Measurements from ENCODE around the gene DTNB.

Gene DTNB

DNA sequence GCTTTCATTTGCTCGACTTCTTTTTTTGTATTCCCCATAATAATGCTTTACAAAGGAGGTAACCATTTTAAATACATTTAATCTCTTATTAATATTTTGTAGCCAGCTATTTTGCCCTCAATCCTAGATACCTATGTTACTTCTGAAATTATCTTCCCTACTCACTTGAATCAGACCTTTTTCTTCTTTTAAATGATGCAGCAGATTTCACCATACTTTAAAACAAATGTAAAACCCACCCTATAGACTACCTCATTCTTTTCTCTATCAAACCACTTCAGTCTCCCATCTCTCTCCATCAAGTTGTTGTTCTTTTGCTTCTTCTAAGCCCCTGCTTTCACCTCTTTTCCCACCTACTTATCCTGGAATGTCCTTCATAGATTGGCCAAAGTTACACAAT, 180.2 kb downstream of the DTNB start:
- no peak for DNase-seq

DNA sequence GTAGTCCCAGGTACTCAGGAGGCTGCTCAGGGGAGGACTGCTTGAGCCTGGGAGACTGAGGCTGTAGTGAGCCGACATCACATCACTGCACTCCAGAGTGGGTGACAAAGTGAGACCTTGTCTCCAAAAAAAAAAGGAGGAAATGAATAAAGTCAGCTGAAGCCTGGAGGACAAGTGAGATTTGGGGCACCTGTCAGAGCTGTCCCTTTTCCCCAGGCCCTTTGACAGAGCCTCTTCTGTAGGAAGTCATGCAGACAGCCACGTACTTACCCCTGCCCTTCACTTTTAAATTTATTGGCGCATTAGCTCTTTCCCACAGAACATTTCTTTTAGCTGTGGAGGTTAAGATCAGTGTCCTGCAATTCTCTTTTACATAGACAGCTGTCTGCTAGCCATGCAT, 180.7 kb downstream of the DTNB start:
- DNase-seq: no peak

DNA sequence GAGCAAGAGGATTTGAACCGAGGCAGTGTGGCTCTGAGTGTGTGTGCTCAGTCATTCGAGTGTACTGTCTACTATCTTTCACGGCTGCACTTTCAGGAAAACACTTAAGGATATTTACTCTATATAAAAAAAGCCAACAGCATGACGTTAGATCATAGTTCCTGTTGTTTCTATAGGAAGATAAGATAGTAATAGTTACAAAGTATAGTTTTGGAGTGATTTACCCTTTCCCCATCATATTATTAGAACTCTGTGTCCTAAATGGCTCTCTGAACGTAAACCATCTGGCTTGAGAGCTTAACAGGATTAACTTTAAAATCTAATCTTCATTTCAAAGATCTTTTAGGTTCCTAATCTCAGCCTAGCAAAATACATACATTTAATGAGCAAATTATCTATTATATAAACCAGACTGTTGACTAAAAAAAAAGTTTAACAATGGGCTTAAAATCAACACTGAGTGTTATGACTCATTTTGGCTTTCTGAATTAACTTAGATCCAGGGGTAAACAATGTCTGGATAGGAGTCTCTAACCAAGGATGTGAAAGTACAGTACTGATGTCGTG, 181.3 kb downstream of the DTNB start:
- no peak for DNase-seq

DNA sequence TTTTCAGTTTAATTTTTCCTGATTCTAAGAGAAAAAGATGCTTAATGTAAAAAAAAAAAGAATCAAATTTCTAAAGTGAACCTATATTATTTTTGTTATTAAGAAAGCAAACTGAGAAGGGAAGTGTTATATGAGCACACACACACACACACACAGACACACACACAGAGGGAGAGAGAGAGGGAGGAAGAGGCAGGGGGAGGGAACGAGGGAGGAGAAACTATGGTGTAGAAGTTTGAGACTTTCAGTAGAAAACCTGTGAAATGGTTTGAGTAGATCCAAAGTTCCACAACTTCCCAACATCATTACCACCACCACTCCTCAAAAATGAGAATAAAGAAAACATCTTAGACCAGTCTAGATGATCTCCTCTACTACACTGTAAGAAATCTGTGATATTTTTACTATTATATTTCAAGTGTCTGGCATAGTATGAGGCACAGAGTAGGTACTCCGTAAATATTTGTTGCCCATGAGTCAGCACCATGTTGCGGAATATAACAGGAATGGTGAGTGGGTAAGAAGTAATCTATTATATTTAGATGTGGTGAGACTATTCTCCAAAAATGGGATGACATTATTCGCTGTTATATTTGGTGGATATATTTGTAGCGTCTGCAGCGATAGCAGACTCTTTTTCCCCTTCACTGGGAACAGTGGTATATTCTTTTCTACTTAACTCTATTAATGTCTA, 182.2 kb downstream of the DTNB start:
- no peak for DNase-seq

DNA sequence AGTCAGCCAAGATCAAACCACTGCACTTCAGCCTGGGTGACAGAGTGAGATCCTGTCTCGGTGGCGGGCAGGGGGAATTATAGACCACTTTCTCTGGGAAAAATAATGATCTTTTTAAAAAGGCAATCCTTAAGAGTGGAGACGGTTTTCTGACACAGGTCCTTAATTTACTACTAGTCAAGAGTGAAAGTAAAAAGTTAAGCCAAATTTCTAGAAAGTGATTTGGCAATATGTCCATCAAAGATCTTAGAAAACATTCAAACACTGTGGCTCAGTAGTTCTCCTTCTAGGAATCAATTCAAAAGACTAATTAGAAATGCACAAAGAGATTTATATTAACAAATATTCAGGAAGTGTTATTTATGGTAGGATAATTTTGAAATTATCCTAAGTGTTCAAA, 183.2 kb downstream of the DTNB start:
- no peak for DNase-seq

DNA sequence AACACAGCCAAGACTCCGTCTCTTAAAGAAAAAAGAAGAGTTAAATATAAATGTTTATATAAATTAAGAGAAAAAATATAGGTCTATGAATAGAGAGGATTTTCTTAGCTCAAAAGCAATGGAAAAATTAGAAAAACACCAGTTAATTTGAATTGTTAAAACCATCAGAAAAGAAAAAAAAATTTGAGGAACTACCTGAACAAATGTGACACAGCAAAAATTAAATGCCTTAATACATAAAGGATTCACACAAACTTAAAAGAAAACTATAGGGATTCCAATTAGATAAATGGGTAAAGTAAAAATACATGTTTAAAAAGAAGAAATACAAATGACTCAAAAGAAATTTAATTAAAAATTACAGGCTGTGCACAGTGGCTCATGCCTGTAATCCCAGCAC, 183.7 kb downstream of the DTNB start:
- DNase-seq: no peak

DNA sequence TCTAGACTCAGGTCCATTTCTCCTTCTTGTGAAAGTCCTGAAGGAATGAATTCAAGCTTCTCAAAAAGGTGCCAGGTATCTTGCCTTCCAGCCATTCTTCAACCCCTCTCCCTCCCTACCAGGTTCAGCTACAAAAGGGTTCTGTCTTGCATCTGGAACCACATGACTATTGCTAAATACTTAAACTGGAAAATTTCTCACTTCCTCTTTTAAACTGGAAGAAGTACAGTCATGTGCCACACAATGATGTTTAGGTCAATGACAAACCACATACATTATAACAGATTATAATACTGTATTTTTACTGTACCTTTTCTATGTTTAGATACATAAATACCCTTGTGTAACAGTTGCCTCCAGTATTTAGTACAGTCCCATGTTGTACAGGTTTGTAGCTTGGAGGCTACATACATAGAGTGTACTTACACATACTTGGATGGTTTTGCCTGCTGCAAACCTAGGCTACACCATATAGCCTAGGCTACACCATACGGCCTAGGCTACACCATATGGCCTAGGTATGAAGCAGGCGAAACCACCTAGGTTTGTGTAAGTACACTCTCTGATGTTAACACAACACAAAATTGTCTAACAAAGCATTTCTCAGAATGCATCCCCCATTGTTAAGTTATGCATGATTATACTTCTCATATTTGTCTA, 189.6 kb downstream of the DTNB start:
- DNase-seq: no peak

DNA sequence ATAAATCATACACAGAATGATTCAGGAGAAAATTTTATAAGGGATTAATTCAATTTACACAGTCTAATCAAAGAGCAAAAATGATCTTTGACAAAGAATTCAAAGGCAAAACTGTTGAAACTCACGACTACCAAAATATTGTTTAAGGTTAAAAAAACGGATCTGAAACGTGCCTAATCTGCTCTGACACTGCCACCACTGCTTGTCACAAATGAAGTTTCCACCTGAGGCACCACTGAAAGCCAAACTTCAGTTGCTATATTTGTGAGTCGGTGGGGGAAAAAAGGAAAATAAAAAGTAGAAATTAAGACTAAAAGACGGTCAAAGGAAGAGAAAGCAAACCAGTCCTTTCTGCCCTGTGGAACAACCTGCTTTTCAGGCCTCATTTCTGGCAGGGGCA, 191.0 kb downstream of the DTNB start:
- DNase-seq: no peak

DNA sequence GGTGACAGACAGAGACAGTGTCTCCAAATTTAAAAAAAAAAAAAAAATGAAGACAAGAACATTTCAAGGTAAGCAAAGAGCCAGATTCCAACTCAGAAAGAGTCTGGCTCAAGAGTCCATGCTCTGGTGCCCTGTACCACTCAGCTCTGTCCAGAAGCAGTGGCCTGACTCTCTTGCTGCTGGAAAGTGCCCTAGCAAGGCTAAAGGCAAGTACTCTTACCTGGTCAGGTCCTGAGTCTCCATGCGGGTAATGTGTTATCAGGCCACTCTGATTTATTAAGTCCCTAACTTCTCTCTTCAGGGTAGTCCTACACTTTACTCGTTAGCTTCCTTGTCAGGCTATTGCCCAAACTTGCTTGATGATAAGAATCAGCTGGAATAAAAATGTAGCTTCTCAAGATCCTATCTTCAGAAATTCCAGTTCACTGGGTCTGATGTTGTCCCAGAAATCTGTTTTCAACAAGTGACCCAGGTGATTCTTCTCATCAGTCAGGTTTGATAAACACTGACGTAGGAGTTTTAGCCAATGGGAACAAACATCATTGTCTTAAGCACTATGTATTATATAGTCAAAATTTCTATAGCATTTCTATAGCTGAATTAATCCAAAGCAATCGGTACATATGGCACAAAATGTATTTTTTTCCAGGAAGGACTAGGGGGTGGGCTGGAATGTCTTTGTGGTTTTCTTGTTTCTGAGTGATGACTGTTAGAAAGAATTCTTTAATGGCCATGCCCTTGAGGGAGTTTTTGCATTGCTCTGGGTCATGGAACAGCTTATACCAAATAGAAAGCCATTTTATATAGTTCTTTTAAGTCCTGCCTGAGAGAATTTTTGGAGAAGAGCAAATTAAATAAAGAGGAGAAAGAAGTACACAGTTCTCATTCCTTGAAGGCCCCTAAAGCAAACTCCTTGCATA, 191.7 kb downstream of the DTNB start:
- no peak for DNase-seq

DNA sequence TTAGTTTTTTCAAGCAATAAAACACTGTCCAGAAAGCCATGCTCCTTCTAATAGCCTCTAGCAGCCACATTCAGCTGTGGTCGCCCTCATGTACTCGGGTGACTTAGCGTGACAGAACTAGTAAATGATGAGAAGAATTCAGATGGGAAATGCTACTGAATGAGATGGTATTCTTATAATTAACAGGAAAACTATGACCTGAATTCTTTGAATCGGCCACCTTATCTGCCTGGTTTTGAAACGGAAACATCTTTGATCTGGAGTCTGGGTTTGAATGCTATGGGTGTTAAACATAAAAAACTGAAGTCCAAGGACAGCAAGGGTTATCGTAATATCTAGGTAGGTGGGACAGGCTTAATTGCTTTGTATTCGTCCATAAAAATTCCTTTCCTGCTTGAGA, 192.8 kb downstream of the DTNB start:
- no peak for DNase-seq

DNA sequence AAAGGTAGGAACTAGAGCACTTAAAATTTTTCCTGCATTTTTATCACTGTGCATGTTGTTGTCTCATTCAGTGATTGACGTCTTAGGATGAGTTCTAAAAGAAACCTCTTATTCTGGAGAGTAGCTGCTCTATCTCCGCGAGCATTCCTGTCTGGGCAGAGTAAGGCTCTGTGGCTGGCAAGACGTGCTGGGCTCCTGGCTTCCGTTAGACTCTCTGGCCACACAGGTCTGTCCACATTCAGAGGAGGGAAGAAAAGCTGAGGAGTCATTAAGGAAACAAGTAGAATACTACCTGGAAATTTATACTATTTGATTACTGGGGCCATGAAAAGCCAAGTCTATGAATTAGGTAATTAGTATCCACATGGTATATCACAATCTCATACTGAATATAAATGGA, 193.6 kb downstream of the DTNB start:
- DNase-seq: no peak

DNA sequence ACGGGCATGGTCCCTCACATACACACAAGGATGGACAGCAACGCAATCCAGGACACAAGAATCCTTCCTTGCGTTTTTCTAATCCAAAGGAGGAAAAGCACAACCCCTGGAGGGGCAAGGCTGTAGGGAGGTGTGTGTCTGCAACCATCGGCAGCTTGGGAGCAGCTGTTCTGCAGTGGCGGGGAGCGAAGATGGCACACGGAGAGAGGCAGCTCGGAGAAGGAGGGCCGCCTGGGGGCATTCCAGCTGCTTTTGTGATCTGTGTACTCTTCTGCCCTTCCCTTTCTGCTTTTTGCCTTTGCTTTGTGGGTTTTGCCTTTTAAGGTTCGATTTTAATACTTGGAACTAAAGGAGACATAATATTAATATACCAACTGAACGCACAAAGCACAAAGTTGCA, 194.6 kb downstream of the DTNB start:
- DNase-seq: no peak

DNA sequence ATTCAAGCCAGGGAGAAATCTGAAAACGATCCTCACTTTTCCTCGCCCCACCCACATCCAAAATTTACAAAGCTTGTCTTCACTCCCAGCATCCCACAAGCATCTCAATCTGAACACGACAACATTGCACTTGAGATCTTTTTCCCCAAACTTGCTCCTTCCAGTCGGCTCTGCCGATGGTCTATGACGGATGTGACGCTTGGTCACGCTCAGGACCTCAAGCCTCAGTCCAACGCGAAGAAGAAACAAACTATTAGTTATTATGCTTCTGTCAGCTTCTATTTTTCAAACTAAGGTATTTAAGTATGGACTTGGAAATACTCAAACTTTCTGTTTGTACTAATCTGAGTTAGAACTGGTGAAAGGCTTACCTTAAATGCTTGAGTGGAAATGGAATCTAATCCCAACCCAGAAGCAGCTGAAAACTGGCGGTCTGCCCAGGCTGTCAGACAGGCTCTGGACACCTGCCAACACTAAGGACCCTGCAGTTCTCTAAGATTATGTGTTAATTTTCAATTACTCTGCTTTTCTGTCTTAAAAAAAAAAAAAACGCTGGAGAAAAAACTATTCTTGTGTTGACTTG, 199.5 kb downstream of the DTNB start:
- no peak for DNase-seq

DNA sequence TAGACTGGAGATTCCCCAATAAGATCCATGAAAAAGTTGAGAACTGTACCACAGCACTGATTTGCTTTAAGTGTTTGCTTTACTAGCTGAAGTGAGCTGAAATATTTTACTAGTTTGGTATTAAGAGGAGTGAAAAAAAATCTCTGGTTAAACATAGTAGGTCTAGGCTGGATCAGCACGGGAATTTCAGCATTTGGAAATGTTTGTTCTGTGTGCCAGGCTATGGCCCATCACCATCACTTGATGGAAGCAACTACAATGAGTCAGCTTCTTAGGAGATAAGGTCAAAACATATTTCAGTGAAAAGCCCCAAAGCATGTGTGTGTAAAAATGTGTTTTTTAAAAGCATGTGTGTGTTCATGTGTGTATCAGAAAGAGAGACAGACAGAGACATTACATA, 200.2 kb downstream of the DTNB start:
- DNase-seq: no peak

DNA sequence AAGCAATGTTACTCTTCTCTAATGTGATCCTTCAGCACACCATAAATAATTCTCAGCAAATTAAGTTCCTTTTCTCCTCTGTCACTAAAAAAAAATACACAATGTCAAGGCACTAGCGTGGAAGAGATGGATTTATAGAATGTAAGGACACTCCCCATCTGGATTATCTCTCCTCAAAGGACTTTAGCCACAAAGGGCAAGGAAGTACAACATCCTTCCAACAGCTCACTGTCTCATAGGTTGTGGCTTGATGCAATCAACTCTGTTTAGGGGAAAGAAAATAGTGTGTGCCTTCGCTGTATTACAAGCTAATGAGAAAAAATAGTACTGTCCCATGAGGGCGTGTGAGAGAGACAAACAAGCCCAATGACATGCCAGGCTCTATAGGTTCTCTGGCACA, 202.6 kb downstream of the DTNB start:
- DNase-seq: no peak

DNA sequence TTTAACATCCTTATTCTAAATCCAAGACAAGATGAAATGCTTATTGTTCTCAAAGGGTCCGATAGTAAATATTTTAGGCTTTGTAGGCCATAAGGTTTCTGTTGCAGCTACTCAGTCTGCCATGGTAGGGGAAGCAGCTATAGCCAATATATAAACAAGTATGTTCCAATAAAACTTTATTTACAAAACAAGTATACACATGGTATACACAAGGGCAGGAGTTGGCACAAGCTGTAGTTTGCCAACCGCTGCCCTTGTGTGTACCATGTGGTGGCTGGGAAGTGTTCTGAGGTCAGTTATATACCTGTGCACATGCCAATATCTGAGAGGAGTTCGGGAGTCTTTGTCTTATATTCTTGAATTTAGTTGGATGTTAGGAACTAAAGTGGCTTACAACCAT, 205.6 kb downstream of the DTNB start:
- no peak for DNase-seq

DNA sequence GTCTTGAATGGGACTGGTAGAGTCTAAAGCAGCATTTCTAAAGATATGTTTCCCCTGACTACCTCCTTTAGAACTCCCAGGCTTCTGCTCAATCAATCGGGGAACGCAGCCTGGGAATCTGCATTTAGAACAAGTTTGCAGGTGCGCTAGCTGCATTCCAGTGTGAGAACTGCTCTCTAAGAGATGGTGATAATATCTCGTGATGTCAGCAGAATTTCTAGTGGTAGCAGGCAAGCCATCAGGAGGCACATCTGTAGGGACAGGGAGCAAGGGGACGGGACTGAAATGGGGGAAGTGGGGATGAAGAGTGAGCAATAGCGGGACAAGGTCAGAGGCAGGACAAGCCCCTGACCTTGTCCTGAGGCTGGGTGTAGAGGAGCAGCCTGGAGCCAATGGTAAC, 211.4 kb downstream of the DTNB start:
- no peak for DNase-seq

DNA sequence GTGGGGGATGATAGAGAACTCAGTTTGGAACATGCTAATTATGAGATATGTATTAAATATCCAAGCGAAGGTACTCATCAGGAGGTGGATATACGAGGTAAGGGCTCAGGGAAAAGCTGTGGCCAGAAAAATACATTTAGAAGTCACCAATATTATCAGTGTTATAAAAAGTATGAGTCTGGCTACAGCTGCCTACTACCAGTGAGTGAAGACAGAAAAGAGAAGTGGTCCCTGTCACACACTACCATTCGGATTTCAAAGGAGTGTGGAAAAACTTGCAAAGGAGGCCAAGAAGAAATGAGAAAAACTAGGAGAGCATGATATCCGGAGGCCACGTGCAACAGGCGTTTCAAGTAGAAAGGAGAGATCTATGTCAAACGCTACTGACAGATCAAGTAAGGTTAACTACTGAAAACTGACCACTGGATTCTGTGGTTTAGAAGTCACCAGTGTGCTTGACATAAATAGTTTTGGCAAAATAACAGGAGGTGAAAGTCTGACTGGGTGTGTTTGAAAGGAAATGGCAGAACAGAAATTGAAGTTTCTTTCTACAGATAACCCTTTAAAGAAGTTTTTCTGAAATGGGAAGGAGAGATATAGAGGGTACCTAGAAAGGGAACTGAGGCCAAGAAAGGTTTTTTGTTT, 213.0 kb downstream of the DTNB start:
- DNase-seq: no peak

DNA sequence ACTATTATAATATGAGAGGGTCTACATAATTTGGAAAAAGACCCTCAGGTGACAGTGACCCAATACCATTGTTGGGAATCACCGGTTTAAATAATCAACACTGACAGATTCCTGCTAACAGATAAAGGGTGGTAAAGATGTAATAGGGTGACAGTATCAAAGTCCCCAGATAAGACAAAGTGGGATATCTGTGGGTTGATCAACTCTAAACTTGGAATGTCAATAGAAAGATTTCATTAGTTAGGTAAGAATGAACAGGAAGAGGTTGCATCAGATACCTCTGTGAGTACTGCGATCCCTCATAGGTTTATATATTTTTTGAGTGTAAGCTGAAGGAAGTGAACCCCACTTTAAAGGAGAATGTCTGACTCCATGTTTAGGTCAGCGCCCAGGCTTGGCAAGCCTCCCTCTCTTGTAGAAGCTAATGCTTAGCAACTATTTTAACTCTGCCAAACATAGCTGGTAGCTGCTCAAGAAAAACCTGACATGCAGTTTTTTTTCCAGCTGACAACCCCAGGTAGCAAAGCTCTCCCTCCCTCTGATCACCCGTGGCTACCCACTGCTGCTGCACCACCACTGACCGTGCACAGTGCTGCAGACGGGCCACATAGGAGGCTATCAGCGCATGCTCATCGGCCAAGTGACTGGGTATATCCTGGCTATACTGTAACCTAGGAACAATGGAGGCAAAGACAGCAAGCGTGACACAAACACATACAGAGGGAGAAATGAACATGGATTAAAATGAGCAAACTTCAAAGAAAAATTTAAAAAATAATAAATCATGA, 218.4 kb downstream of the DTNB start:
- no peak for DNase-seq

DNA sequence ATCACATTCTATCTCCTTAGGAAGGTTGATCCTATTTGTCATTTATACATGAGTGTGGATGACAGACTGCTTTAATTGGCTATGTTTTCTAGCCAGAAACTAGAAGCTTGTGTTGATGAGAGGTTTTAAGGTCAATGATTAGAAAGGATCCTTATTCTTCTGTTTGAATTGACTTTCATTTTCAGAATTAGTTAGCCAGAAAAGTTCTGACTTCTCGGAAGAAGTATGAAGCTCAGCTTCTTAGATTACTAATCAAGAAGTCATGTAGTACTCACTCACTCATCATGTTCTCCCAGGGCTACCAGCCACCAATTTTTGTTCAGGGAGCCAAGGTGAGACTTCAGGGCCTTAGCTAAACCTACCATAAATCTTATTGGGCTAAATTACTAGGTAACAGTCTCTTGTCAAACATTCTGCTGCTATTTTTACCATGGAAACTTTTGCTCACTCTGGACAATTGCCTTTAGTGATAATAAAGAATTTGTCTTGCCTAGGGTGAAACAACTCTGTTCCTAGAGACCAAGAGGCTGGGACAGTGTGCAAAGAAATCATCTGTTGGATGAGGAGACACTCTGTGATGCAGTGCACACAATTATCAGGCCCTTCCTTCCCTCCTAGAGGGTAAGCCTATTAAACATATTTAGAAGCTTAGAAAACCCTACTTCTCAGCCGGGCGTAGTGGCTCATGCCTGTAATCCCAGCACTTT, 220.0 kb downstream of the DTNB start:
- DNase-seq: no peak

DNA sequence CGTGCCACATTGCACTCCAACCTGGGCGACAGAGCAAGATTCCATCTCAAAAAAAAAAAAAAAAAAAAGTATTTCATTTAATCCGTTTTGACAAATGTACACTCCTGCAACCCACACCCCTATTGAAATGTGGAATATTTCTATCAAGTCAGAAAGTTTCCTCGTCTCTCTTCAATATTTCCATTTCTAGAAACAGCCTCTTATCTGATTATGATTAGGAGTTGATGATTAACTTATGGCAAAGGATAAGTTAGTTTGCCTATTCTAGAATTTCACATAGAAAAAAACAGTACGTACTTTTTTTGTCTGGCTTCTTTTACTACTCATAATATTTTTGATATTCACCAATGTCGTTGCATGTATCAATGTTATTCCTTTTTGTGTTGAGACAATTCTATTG, 224.6 kb downstream of the DTNB start:
- DNase-seq: no peak
